Measurements from ENCODE around the gene CHORDC1.

CHORDC1 gene

GRCh38 chr11:90187839-90188238 is 35.0 kb downstream of the CHORDC1 start:
- Histone ChIP-seq H3K4me3 (replicated peaks; ENCODE audit: insufficient read depth, low read length) (no peak overlapping the region), H3K27ac (replicated peaks) (no peak overlapping the region), H3K27me3 (ENCODE audit: insufficient read depth, poor library complexity, severe bottlenecking) (no peaks in the 10 kb centered on the region)
- DNase-seq (ENCODE audit: low read depth in 1 of 2, low spot score in 1 of 2): no peak
- TF ChIP-seq, protein P1, sequence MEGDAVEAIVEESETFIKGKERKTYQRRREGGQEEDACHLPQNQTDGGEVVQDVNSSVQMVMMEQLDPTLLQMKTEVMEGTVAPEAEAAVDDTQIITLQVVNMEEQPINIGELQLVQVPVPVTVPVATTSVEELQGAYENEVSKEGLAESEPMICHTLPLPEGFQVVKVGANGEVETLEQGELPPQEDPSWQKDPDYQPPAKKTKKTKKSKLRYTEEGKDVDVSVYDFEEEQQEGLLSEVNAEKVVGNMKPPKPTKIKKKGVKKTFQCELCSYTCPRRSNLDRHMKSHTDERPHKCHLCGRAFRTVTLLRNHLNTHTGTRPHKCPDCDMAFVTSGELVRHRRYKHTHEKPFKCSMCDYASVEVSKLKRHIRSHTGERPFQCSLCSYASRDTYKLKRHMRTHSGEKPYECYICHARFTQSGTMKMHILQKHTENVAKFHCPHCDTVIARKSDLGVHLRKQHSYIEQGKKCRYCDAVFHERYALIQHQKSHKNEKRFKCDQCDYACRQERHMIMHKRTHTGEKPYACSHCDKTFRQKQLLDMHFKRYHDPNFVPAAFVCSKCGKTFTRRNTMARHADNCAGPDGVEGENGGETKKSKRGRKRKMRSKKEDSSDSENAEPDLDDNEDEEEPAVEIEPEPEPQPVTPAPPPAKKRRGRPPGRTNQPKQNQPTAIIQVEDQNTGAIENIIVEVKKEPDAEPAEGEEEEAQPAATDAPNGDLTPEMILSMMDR (IDR thresholded peaks at IDR 0.05; ENCODE audit: insufficient read depth, low read length): no peak
- TF ChIP-seq GABPA (IDR thresholded peaks at IDR 0.05; ENCODE audit: low read depth) (no peak), POLR2AphosphoS5 (IDR thresholded peaks at IDR 0.05; ENCODE audit: low read depth) (no peak), SPI1 (IDR thresholded peaks at IDR 0.05; ENCODE audit: borderline replicate concordance, low read depth) (no peak)

- DNase-seq (ENCODE audit: low read depth in 1 of 2, low spot score in 1 of 2): no peak
- Histone ChIP-seq H3K4me3 (replicated peaks; ENCODE audit: insufficient read depth, low read length) (no peak overlapping the region), H3K27me3 (ENCODE audit: insufficient read depth, poor library complexity, severe bottlenecking) (peaks cover 2% of the 10 kb centered on the region), H3K27ac (replicated peaks) (no peak overlapping the region)
- TF ChIP-seq, protein P1 (IDR thresholded peaks at IDR 0.05; ENCODE audit: insufficient read depth, low read length): no peak
- TF ChIP-seq SPI1 (IDR thresholded peaks at IDR 0.05; ENCODE audit: borderline replicate concordance, low read depth) (no peak), GABPA (IDR thresholded peaks at IDR 0.05; ENCODE audit: low read depth) (no peak), POLR2AphosphoS5 (IDR thresholded peaks at IDR 0.05; ENCODE audit: low read depth) (no peak)
Measured at GRCh38 chr11:90179923-90180322, 42.9 kb downstream of the CHORDC1 start.

- Histone ChIP-seq H3K27ac (replicated peaks) (no peak overlapping the region), H3K4me3 (replicated peaks; ENCODE audit: insufficient read depth, low read length) (no peak overlapping the region), H3K27me3 (ENCODE audit: insufficient read depth, poor library complexity, severe bottlenecking) (peaks cover 2% of the 10 kb centered on the region)
- no peak for TF ChIP-seq GABPA (IDR thresholded peaks at IDR 0.05; ENCODE audit: low read depth)
- no peak for TF ChIP-seq SPI1 (IDR thresholded peaks at IDR 0.05; ENCODE audit: borderline replicate concordance, low read depth)
- TF ChIP-seq POLR2AphosphoS5 (IDR thresholded peaks at IDR 0.05; ENCODE audit: low read depth): no peak
- TF ChIP-seq, protein P1 (IDR thresholded peaks at IDR 0.05; ENCODE audit: insufficient read depth, low read length): no peak
- TF ChIP-seq REST (IDR thresholded peaks at IDR 0.05; ENCODE audit: insufficient replicate concordance, low read depth): no peak
- DNase-seq (ENCODE audit: low read depth in 1 of 2, low spot score in 1 of 2): no peak
Measured at GRCh38 chr11:90178751-90179150, 44.1 kb downstream of the CHORDC1 start.

DNA sequence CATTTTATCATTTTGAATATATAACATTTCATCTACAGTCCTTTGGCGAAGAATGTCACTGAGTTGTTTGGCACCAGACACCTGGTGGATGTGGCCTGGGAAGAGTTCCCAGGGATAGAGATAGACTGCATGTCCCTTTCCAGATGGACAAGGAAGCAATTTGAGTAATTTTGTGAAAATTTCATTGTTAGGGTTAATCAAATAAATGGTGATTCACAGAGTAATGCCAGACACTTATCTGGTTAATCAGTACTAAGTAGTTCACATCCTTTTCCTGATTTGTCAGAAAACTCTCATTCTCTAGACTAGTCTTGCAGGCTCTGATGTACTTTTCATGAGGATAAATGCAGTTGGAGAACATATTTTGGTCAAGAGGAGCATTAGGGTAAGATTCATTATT is 46.8 kb downstream of the CHORDC1 start:
- DNase-seq (ENCODE audit: low read depth in 1 of 2, low spot score in 1 of 2): no peak
- no peak overlapping the region for H3K27ac ChIP-seq (replicated peaks)
- H3K4me3 ChIP-seq (replicated peaks; ENCODE audit: insufficient read depth, low read length): no peak overlapping the region
- no peaks in the 10 kb centered on the region for H3K27me3 ChIP-seq (ENCODE audit: insufficient read depth, poor library complexity, severe bottlenecking)
- TF ChIP-seq GABPA (IDR thresholded peaks at IDR 0.05; ENCODE audit: low read depth) (no peak), REST (IDR thresholded peaks at IDR 0.05; ENCODE audit: insufficient replicate concordance, low read depth) (no peak), POLR2AphosphoS5 (IDR thresholded peaks at IDR 0.05; ENCODE audit: low read depth) (no peak), SPI1 (IDR thresholded peaks at IDR 0.05; ENCODE audit: borderline replicate concordance, low read depth) (no peak)
- TF ChIP-seq, protein P1 (IDR thresholded peaks at IDR 0.05; ENCODE audit: insufficient read depth, low read length): no peak

All from HL-60 (cell line).